Measurements from ENCODE around the gene PIGS.

The PIGS gene

GRCh38 chr17:28538296-28538895 lies 32.9 kb downstream of the PIGS start:
- no peak for TF ChIP-seq CTCF (IDR thresholded peaks at IDR 0.05; ENCODE audit: low read depth, low read length, missing control alignments)
- no peak for DNase-seq (ENCODE audit: extremely low read depth, low read depth)
- no peak overlapping the region for H3K4me3 ChIP-seq (replicated peaks; ENCODE audit: low read depth, low read length)

DNA sequence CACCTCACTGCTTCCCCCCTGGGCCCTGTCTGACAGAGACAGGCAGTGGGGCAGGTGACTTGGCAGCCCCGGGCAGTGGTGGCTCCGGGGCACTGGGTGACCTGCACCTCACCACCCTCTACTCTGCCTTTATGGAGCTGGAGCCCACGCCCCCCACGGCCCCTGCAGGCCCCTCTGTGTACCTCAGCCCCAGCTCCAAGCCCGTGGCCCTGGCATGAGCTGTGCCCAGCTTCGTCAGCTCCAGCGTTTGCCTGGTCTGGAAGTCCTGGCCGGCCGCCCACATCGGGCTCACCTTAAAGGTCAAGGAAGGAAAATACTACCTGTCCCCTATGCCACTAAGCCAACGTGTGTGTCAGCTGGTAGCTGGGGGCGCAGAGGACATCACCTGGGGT lies 34.1 kb downstream of the PIGS start:
- no peak overlapping the region for H3K4me3 ChIP-seq (replicated peaks; ENCODE audit: low read depth, low read length)
- no peak for TF ChIP-seq CTCF (IDR thresholded peaks at IDR 0.05; ENCODE audit: low read depth, low read length, missing control alignments)
- DNase-seq (ENCODE audit: extremely low read depth, low read depth), result no peak

DNA sequence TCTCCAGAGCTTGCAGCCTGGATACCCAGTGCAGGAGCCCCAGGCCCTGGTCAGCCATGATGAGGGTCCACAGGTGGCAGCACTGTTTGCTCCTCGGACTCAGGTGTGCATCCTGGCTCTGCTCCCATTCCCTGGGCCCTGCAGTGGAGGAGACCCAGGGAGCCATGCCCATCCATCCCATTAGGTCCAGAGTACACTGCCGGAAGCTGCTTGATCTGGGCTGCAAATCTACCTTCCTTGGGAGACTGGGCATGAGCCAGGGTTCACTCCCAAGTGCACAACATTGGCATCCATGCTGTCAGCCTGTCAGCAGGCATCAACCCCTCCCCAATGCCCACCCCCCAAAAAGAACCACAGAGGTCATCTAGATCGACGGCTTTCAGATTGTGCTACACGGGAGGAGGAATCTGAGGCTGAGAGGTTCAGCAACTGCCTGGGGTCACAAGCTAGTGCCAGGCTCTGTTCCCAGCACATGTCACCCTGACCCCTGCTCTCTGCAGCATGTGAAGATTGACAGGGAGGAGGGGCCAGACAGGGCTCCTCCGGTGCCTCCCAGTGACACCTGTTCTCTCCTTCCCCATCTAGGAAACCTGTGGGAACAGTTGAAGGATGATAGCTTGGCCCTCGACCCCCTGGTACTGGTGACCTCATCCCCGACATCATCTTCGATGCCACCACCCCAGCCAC lies 34.6 kb downstream of the PIGS start:
- TF ChIP-seq CTCF (IDR thresholded peaks at IDR 0.05; ENCODE audit: low read depth, low read length, missing control alignments), result no peak
- DNase-seq (ENCODE audit: extremely low read depth, low read depth), result no peak
- no peak overlapping the region for H3K4me3 ChIP-seq (replicated peaks; ENCODE audit: low read depth, low read length)

DNA sequence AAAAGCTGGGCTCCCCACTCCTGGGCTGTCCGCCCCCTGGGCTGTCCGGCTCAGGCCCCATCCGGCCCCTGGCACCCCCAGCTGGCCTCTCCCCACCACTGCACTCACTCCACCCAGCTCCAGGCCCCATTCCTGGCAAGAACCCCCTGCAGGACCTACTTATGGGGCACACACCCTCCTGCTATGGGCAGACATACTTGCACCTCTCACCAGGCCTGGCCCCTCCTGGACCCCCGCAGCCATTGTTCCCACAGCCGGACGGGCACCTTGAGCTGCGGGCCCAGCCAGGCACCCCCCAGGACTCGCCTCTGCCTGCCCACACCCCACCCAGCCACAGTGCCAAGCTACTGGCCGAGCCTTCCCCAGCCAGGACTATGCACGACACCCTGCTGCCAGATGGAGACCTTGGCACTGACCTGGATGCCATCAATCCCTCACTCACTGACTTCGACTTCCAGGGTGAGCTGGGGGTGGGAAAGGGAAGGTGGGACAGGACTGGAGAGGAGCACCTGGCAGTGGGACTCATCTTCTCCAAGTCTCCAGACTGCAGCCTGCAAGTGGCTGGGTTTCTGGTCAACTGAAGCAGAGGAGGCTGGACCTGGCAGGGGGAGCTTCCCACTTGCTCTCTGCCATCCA lies 36.5 kb downstream of the PIGS start:
- H3K4me3 ChIP-seq (replicated peaks; ENCODE audit: low read depth, low read length), result no peak overlapping the region
- DNase-seq (ENCODE audit: extremely low read depth, low read depth), result no peak
- no peak for TF ChIP-seq CTCF (IDR thresholded peaks at IDR 0.05; ENCODE audit: low read depth, low read length, missing control alignments)

DNA sequence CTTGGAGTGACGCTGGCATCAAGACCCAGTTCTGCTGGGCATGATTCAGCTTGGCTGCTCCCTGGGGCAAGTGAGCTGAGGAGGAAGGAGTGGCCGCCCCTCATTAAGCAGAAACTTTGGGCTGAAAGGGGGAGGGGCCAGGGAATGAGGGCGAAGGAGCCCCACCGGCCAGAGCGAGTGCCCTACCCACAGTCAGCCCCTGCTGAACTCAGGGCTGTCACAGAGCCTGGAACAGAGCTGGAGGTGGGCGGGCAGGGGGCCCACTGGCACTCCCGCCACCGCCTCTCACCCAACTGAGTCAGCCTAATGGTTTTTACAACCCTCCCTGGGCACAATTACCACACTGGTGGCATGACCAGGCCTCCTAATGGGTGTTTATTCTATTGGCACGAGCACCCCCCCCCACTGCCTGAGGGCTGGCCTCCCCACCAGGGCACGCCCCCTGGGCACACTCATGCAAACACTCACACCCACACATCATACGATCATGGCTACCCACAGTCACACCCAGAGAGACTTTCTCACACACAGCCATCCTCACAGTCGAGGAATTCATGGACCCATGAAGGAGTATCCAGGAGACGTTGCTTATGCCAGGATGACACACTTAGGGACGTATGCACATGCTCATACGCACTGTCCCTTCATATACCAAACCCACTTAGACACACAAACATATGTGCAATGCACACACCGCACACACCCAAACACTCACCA lies 38.1 kb downstream of the PIGS start:
- H3K4me3 ChIP-seq (replicated peaks; ENCODE audit: low read depth, low read length), result no peak overlapping the region
- DNase-seq (ENCODE audit: extremely low read depth, low read depth), result no peak
- TF ChIP-seq CTCF (IDR thresholded peaks at IDR 0.05; ENCODE audit: low read depth, low read length, missing control alignments), result no peak

- no peak for DNase-seq (ENCODE audit: extremely low read depth, low read depth)
- no peak overlapping the region for H3K4me3 ChIP-seq (replicated peaks; ENCODE audit: low read depth, low read length)
- no peak for TF ChIP-seq CTCF (IDR thresholded peaks at IDR 0.05; ENCODE audit: low read depth, low read length, missing control alignments)
These were observed 39.0 kb downstream of the PIGS start for GRCh38 chr17:28532050-28532960.

All from HFF-Myc (cell line).